Measurements from ENCODE around the gene PCSK2.

Gene PCSK2

DNA sequence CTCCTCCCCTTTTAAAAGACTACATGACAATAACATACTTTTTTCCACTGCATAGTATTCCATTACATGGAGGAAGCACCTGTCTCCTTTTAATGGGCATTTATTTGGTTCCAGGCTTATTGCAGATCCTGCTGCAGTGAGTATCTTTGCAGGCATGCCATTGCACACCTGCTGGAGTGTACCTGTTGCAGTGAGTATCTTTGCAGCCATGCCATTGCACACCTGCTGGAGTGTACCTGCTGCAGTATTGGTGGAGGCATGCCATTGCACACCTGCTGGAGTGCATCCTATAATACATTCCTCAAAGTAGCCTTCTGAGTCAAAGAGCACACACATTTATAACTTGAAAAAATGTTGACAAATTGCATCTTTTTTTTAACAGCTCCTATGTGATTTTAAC is 302.7 kb downstream of the PCSK2 start:
- H3K27ac ChIP-seq (ENCODE audit: low read length) = no peak overlapping the region
- H3K4me3 ChIP-seq (ENCODE audit: low read length) = no peak overlapping the region
- no peaks in the 10 kb centered on the region for H3K9me3 ChIP-seq (ENCODE audit: control insufficient read depth, insufficient read depth, low read length)

DNA sequence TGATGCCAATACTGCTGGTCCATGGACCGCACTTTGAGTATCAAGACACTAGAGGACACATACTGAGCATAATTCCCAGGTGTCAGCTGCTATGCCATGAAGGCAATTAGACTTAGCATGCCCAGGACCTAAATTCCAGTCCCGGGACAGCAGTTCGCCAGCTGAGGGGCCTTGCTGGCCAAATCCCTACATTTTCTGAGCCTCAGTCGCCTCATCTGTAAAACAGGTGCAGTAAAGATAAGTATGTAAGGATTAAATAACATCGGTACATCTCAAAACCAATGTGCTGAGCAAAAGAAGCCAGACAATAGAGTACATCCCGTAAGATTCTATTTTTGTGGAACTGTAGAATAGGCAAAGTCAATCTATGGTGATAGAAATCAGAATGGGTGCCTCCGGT is 303.3 kb downstream of the PCSK2 start:
- Histone ChIP-seq H3K4me1 (ENCODE audit: control insufficient read depth, insufficient read depth, low read length) (peaks cover 2% of the 10 kb centered on the region), H3K27ac (ENCODE audit: low read length) (no peak overlapping the region), H3K36me3 (ENCODE audit: control insufficient read depth, insufficient read depth, low read length) (no peaks in the 10 kb centered on the region), H3K9me3 (ENCODE audit: control insufficient read depth, insufficient read depth, low read length) (no peaks in the 10 kb centered on the region), H3K27me3 (ENCODE audit: control insufficient read depth, insufficient read depth, low read length) (no peaks in the 10 kb centered on the region; the same call in 1 of the 2 replicates), H3K4me3 (ENCODE audit: low read length) (no peak overlapping the region)
- DNase-seq (ENCODE audit: low read depth, low spot score) = no peak
- no CpG with 5 or more reads among the region's 7 CpGs for WGBS (ENCODE audit: insufficient coverage, insufficient read length)

More for the DNA sequence above, 302.7 kb downstream of the PCSK2 start:
- no peak for DNase-seq (ENCODE audit: low read depth, low spot score)
- no peaks in the 10 kb centered on the region for H3K36me3 ChIP-seq (ENCODE audit: control insufficient read depth, insufficient read depth, low read length)
- H3K27me3 ChIP-seq (ENCODE audit: control insufficient read depth, insufficient read depth, low read length) = no peaks in the 10 kb centered on the region; the same call in 1 of the 2 replicates
- peaks cover 2% of the 10 kb centered on the region for H3K4me1 ChIP-seq (ENCODE audit: control insufficient read depth, insufficient read depth, low read length)

DNA sequence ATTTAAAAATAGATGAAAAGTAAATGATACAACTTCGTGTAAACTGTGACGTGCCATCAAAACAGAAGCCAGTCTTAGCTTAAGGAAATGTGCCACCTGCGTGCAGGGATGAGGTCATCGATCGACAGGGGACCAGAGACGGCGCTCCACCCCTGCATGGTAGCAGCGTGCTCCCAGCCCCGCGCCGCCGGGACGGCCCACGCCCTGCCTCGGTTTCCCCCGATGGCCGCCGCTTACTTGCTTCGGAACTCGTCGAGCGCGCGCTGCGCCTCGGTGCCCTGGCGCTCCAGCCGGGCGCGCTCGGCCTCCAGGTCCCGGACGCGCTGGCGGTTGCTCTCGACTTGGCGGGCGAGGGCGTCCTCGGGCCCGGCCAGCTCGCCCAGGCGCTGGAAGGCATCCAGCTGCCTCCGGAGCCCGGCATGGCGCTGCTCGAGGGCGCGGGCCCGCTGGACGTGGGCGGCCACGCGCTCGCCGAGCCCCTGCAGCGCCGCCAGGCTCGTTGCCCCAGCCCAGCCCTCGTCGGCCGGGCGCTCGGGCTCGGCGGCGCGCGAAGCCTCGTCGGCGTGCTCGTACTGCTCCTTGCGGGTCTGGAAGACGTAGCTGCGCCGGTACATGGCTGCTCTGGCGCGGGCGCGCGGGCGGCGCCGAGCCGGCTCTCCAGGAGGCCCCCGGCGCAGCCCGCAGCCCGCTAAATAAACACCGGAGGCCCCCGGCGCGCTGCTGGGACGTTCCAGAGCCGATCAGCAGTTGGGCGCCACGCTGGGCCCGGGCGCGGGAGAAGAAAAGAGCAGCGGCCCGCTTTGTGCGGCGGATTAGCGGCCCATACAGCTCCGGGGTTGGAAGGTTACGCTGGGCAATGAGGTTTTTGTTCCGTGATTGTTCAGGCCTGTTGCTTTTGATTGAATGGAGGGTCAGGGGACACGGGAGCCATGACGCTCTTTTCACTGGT is 304.1 kb downstream of the PCSK2 start, which contains the start of gene BFSP1:
BFSP1 (minus strand) TSS at position 664 of the 949 bp plus-strand sequence; CDS start at position 614, 50 bp downstream.
- H3K27ac ChIP-seq (ENCODE audit: low read length) = no peak within 1 kb of the TSS
- H3K36me3 ChIP-seq (ENCODE audit: control insufficient read depth, insufficient read depth, low read length) = no peaks in the 10 kb centered on the region
- H3K9me3 ChIP-seq (ENCODE audit: control insufficient read depth, insufficient read depth, low read length) = no peaks in the 10 kb centered on the region
- WGBS (ENCODE audit: insufficient coverage, insufficient read length) = no CpG with 5 or more reads among the region's 111 CpGs
- H3K27me3 ChIP-seq (ENCODE audit: control insufficient read depth, insufficient read depth, low read length) = no peaks in the 10 kb centered on the region; the same call in 1 of the 2 replicates
- peaks cover 2% of the 10 kb centered on the region for H3K4me1 ChIP-seq (ENCODE audit: control insufficient read depth, insufficient read depth, low read length)
- H3K4me3 ChIP-seq (ENCODE audit: low read length) = peak within 1 kb of the TSS; percentile 23; the same call in 1 of the 2 replicates
- no peak for DNase-seq (ENCODE audit: low read depth, low spot score)

DNA sequence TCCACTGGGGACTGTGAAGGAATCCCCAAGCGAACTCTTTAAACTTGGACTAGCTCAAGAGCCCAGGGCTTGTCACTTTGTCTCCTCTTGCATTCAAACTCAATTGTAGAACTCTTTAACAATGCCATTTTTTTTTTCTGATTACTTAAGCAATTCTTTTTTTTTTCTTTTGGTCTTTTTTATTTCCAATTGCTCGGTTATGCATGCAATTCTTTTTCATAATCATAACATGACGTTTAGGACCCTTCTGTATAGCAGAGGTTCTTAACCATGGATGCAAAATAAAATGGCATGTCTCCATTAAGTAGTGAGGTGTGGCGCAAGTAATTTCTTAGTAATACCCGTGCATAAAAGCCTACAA is 304.8 kb downstream of the PCSK2 start:
- H3K9me3 ChIP-seq (ENCODE audit: control insufficient read depth, insufficient read depth, low read length) = no peaks in the 10 kb centered on the region
- peak overlapping the region; percentile 23; the same call in 1 of the 2 replicates for H3K4me3 ChIP-seq (ENCODE audit: low read length)
- no CpG with 5 or more reads among the region's 5 CpGs for WGBS (ENCODE audit: insufficient coverage, insufficient read length)
- no peak for DNase-seq (ENCODE audit: low read depth, low spot score)
- no peaks in the 10 kb centered on the region for H3K36me3 ChIP-seq (ENCODE audit: control insufficient read depth, insufficient read depth, low read length)
- peaks cover 2% of the 10 kb centered on the region for H3K4me1 ChIP-seq (ENCODE audit: control insufficient read depth, insufficient read depth, low read length)
- H3K27ac ChIP-seq (ENCODE audit: low read length) = no peak overlapping the region
- no peaks in the 10 kb centered on the region; the same call in 1 of the 2 replicates for H3K27me3 ChIP-seq (ENCODE audit: control insufficient read depth, insufficient read depth, low read length)

DNA sequence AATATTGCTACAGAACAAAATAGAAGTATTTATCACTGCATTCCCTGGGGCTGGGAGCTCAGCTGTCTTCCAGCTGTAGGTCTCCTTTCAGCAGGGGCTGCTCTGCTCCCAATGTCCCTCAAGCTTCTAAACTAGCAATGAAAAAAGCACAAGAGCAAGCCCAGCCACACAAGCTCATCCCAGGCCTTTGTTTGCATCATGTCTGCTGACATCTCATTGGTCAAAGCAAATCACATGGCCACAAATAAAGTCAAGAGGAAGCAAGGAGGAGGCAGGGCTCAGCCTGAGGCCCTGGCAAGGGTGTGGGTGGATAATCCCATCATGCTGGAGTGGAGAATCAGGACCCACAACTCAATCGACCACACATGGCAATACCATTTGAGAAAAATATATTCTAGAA is 306.6 kb downstream of the PCSK2 start:
- Histone ChIP-seq H3K36me3 (ENCODE audit: control insufficient read depth, insufficient read depth, low read length) (no peaks in the 10 kb centered on the region), H3K9me3 (ENCODE audit: control insufficient read depth, insufficient read depth, low read length) (no peaks in the 10 kb centered on the region), H3K4me1 (ENCODE audit: control insufficient read depth, insufficient read depth, low read length) (peaks cover 4% of the 10 kb centered on the region), H3K4me3 (ENCODE audit: low read length) (no peak overlapping the region), H3K27ac (ENCODE audit: low read length) (no peak overlapping the region), H3K27me3 (ENCODE audit: control insufficient read depth, insufficient read depth, low read length) (no peaks in the 10 kb centered on the region; the same call in 1 of the 2 replicates)
- DNase-seq (ENCODE audit: low read depth, low spot score) = no peak
- no CpG with 5 or more reads among the region's 1 CpG for WGBS (ENCODE audit: insufficient coverage, insufficient read length)

DNA sequence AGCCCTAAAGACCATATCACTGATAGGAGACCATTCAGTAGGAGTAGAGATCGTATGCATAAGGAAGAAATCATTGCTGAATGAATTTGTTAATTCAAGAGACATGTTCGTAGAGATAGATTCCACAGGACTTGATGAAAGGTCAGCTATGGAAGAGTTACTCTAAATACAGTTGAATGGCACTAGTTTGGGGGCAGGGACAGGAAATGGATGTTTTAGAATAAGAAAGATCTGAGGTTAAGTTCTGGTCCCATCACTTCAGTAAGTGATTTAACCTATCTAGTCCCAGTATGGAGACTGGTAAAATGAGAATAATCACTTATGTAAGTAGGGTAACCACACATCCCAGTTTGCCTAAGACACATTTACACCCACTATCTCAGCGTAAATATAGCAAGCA is 307.2 kb downstream of the PCSK2 start:
- Histone ChIP-seq H3K9me3 (ENCODE audit: control insufficient read depth, insufficient read depth, low read length) (no peaks in the 10 kb centered on the region), H3K27ac (ENCODE audit: low read length) (no peak overlapping the region), H3K4me3 (ENCODE audit: low read length) (no peak overlapping the region)

More for the DNA sequence above, 307.2 kb downstream of the PCSK2 start:
- no peaks in the 10 kb centered on the region; the same call in 1 of the 2 replicates for H3K27me3 ChIP-seq (ENCODE audit: control insufficient read depth, insufficient read depth, low read length)
- no CpG with 5 or more reads among the region's 3 CpGs for WGBS (ENCODE audit: insufficient coverage, insufficient read length)
- peaks cover 4% of the 10 kb centered on the region for H3K4me1 ChIP-seq (ENCODE audit: control insufficient read depth, insufficient read depth, low read length)
- H3K36me3 ChIP-seq (ENCODE audit: control insufficient read depth, insufficient read depth, low read length) = no peaks in the 10 kb centered on the region
- no peak for DNase-seq (ENCODE audit: low read depth, low spot score)
